HG03558 (cell line): Measurements from ENCODE around the gene RASGRP1.

ENCODE experiments used
- ATAC-seq: cut with Tn5 transposase; IDR thresholded peaks from one replicate; pipeline ENCODE4 v1.9.1; 2021; ENCODE audit warnings: moderate number of reproducible peaks; ENCODE audit not compliant: unreplicated experiment; ENCODE audit errors: extremely low read depth

The RASGRP1 gene

DNA sequence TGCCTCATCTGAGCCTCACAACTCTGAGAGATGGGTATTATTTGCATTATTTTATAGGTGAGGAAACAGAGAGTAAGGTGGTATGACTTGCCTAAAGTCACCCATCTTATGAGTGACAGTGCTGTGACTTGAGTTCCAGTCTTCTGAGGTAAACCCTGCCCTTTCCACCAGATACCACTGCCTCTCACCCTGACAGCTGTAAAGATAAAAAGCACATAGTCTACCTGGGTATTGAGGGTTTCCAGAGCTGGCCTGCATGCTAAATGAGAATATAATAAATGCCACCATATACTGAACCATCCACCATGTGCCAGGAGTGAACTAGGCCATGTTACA lies 25.6 kb downstream of the RASGRP1 start:
- ATAC-seq: no peak

DNA sequence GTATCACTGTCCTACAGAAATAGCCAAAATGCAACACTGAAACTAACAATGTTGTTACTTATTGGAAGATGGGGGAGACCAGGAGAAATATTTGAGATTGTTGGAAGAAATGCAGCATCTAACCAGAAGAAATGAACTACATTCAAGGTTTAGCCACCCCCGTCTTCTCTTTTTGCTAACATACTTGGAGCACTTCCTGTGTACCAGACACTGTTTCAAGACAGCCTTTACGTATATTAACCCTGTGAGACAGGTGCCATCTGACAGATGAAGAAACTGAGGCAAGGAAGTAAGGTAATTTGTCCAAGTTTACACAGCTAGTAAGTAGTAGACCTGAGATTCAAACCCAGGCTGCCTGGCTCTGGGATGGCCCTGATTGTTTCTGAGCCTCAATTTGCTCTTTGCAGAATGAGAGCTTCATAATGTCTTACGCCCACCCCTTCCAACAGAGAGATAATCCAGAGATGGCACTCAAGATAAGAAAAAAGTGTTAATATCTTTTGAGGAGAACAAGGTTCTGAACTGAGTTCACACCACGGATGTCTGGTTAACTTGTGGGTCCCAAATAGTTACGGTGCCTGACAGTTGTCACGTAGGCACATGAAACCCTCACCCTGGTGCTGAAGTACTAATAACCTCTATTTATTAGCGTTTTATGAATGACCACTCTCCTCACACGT lies 26.1 kb downstream of the RASGRP1 start:
- no peak for ATAC-seq

DNA sequence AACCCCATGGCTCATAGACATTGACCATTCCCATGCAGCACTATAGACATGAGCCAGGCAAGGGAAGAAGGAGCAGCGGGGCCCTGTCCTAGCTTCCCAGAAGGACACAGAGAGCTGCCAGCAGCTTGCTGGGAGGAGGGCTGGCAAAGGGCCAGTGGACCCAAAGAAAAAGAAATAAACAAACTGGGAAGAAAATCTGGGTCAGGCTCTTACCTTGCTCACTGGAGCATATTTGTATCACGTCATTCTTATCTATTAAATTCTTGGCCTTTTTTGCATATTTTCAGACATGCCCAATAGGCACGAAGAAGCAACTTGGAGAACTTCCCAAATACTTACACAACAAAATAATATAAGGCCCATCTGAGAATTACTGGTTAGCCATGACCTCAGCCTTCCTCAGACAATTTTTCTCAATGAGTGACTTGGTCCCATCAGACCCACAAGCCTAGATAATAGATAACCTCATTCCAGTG lies 28.4 kb downstream of the RASGRP1 start:
- no peak for ATAC-seq

DNA sequence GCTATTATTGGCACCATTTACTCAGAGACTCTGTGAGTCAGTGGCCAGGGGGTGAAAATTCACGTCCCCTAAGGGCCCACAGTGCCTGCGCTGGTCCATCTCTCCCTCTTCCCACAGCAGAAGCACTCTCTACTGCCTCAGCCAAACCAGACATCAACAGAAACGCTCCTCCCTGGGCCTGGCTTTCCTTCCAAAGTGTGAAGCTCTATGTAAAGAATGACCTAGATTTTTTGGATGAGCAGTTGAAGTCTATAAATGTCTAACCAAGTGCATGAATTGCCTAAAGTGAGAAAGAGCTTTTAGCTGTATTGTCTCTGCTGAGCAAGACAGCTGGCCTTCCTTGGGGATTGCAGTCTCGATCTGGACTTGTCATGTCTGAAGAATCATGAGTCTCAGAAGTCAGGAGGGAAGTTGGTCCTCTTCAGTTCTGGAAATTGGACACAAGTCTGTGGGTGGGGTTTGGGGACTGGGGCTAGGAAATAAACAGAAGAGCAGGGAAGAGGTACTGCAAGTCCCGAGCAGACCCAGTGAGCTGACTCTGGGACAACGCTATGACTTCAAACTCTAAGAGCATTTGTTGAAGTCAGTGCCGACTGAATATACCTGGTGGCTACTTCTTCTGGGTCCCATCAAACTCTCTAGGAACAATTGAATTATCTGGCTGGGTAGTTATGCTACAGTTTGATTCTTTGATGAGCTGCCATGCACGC lies 29.0 kb downstream of the RASGRP1 start:
- ATAC-seq: no peak

DNA sequence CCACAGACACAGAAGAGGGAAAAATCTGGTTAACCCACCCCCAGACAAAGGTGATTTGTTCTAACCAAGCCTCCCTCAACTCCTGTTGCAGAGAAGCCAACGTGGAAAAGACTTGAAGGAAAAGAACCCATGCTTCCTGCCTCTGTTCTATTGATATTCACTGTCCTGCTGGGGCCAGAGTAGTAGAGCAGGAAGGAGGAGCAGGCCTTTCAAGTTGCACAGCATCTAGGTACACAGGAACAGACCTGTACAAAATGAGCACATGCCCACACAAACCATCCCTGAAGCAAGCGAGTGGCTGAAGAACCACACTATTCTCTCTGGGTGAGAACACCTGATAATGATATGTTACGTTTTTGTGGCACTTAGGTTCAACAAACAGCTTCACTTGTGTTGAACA lies 29.9 kb downstream of the RASGRP1 start:
- ATAC-seq: no peak

DNA sequence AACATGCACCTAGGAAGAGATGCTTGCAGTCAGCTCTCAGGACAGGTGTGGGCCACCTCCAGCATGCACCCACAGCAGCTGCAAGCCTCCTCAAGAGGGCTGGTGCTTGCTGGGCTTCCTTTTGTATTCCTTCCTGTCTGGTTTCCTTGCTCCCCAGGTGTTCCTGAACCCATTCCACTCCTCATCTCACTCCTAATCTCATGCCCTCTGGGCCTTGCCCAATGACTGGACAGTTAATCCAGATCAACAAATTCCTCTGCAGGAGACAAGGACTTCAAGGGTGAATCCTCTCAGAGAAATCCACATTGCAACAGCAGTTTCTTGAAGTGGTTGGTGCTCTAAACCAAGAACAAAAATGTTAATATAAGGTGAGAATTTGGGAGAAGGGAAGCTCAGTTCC lies 30.7 kb downstream of the RASGRP1 start:
- ATAC-seq: no peak

DNA sequence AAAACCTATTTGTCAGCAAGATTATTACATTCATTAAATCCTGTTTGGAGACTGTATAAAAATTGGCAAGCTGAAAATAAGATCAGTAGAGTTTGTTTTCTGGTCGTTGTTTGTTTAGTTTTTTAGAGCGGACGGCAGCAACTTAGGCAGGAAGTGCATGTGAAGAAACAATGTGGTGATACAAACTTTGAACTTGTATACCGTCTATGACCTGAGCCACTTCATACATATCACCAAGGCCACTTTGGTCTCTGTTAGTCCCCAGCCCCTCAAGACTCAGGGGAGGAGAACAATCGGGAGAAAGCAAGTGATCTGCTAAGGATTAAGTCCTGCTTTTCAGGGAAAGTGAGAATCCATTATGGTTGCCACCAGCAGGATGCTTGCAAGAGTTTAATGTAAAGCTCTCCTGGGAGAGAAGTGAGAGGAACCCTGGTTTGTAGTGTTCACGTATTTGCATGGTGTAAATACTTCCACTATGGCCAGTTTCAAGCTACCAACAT lies 31.1 kb downstream of the RASGRP1 start:
- ATAC-seq: no peak

DNA sequence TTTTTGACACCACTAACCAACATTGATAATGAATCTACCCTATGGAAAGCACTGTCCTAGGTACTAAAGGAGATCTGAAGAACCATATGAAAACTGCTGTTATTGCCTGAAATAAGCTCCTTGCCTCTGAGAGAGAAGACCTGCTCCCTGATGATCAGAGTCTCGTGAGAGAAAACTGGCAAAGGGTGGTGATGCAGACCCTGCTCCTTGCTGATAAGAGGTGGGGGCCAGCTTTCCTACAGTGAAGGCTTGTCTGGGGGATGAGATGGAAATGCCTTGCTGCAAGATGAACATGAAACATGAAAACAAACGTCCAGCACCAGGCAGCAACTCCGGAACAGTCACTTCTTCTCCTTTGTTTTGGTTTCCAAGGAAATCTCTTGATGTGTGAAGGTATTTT lies 31.9 kb downstream of the RASGRP1 start:
- no peak for ATAC-seq

DNA sequence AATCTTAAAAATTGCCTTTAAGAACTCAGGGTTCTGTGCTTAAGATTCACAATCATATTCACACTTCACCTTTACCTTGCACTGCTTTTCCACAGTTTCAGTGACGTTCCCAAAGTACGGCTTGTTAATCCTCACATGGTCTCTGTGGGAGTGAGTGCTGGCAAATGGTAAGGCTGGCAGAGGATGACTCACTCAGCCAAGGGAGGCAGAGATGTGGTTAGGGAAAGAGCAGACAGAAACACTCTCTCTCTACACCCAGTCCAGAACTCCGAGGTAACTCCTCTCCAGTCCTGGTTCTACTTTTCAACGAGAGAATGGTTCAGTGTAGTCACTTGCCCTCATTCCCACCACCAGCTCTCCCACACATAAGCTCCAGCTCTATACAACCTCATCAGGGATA lies 33.1 kb downstream of the RASGRP1 start:
- ATAC-seq: no peak

DNA sequence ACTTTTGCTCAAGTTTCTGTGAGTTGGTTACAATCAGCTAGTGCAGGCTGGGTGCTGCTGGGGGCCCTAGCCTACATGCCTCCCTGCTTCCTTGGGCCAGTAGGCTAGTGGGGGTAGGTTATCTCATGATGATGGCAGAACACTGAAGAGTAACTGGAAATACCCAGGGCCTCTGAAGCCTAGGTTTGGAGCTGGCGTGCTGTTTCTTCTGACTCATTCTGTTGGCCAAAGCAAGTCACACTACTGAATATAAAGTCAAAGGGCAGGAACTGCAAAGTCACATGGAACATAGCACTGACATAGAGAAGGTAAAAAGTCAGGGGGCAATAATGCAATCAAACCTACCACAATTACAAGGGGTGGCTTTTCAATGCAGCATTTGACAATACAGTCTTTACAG lies 34.5 kb downstream of the RASGRP1 start:
- ATAC-seq: no peak

DNA sequence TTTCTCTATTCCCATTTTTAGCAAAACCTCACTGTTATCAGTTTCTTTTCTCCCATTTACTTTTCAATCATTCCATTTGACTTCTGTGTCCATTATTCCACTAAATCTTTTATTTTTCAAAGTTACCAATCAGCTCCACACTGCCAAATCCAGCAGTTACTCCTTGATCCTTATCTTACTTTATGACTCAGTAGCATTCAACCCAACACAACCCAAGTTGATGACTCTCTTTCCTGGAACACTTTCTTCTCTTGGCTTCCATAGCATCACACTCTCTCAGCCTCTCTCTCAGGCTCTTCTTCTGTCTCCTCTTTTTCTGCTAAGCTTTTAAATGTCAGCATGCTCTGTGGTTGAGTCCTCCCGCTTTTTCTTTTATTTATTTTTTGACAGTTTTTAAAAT lies 36.3 kb downstream of the RASGRP1 start:
- no peak for ATAC-seq

DNA sequence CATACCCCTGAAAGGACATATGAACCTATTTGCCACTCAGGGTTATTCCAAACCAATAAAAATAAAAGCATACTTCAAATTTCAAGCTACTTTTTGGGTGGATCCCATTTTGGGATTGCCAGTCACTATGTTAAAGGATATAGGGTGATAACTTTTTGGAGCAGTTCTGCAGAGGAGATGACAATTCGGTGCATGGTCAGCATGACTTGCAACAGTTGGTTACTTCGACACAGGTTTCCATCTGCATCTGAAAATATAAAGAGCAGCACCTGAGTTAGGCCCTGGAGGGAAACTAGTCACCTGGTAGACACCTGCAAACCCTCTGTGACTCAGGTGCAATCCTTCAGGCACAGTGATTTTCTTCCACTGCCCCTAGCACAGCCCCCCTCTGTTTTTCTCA lies 38.5 kb downstream of the RASGRP1 start:
- ATAC-seq: no peak

DNA sequence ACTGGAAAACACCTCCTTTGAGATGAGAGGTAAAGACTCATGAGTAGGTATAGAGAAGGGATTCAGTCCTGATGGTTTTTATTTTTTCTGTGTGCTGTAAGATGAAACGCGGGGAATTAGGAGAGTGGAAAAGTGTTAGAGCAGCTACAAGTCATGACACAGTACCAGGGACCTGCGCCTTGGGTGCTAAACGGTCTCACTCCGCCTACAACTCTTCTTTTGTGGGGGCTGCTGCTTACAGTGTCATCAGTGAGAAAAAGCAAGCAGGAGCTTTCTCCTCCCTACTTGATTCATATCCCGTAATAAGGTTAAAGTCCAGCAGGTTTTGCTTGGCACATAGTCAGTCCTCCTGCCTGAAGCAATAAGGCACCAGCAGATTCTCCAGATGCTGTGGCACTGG lies 39.1 kb downstream of the RASGRP1 start:
- ATAC-seq: no peak

DNA sequence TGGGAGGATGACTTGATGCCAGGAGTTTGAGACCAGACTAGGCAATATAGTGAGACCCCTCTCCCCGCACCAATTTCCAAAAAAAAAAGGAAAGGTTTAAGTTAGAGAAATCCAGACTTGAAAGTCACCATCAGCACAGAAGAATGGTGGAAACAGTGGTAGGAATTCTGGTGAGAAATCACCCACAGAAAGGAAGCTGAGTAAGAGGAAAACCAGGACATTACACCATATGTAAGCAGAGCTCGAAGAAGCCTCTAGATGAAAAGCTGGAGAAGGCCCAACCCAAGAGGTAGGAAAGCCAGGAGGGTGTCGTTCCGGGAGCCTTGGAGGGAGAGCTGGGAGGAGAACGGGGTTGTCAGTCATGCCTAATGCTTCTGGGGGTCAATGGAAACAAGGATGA lies 40.5 kb downstream of the RASGRP1 start:
- ATAC-seq: no peak

DNA sequence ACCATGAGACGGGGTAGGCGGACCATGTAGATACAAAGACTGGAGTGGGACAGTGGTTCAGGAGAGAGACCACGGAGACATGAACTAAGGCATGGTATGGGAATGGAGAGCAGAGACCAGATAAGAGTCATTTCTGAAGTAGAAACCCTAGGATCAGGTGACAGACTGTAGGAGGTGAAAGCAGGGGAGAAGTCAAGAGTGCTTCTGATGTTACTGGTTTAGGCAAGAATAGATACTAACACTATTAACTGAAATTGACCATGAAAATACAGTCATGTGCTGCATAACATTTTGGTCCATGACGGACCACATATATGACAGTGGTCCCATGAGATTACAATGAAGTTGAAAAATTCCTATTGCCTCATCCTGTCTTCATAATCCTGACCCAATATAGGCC lies 41.7 kb downstream of the RASGRP1 start:
- no peak for ATAC-seq

DNA sequence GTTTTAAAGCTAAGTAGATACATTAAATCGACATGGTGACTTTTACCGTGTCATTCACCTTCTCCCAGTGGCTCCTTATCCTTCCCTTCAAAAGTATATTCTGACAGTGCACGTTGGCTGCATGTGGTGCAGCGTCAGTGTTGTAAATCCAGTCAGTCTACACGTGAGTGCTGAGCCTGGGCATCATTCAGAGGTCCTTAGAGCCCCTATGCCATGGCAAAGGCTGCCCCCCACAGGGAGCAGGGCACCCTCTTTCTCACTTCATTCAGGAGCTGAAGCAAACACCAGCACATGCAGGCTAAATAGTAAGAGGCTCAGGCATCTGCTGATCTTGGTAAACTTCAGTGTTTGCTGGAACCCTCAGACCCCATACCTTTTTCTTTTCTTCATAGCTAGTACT lies 43.3 kb downstream of the RASGRP1 start:
- ATAC-seq: no peak

DNA sequence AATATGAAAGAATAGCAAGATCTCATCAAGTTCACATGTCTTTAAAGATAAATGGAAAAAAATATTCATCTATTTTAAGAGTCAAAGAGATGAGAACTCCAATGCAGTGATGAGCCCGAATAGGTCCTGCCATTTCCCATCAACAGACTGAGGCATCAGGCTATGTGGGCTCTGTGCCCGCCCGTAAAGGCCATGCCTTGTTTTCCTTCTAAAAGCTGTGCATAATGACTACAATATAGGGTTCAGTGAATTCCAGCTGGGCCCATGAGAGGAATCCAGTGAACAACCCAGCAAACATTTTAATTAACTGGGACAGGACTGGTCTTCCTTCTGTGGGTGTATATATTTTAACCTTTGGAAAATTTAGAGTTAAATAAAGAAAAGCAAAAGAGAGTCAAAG lies 44.6 kb downstream of the RASGRP1 start:
- no peak for ATAC-seq

DNA sequence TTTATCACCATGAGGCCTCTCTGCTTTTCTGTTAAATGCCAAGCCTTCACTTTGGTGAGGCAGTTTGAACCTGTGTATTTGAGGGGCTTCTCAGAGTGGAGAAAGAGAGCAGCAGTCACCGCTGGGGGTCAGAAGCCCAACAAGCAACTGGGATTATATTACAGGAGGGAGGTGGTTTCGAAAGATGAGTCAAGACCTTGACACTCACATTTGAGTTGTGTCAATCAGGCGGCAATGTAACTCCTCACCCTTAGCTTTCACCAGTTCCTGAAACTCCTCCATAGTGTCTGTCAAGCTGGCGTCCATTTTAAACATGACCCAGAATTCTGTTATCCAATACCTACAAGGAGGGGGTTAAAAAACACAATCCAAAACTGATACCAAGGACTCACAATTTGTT lies 46.5 kb downstream of the RASGRP1 start:
- no peak for ATAC-seq

DNA sequence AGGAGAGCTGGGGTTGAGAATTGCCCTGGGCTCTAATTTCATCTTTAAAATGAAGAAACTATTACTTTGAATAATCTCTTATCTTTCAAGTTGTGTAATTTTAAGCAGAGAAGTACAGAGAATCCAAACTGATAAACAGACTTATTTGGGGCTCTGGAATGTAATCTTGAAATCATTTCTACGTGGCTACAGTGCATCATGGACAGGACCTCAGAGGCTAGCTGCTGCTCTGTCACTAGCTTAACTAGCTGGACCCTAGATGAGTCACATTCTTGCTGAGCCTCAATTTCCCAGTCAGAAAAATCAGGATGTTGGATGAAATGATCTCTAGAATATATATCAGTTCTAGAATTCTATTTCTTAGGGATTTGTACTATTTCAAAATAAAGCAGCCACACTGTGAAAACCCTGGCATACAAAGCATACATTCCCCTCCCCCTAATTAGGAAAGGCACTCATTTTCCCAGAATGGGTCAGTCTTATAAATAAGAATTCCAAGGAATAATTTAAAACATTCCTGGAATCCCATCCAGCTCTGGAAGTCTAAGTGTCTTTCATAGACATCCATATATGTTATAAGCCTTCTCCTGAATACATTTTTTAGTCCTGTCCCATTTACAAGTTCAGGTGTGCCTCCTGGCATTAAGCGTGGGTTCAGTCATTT lies 47.2 kb downstream of the RASGRP1 start:
- ATAC-seq: no peak

DNA sequence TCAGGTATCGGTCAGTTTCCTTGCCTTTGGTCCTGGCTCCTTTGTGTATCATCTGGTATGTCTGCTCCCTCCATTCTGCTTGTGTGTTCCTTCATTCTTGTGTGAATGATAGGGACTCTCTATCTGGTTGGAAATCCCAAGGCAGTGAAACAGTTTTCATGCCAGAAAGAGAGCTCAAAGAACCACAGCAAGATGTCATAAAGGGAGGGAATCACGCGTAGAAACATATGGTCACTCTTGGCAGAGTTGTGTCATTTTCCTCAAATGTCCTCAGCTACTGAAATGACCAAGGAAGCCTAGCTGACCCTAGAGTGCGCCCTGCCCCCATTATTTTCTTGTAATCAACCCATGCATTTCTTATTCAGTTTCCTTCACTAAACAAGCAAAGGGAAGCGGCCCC lies 48.0 kb downstream of the RASGRP1 start:
- ATAC-seq: no peak

DNA sequence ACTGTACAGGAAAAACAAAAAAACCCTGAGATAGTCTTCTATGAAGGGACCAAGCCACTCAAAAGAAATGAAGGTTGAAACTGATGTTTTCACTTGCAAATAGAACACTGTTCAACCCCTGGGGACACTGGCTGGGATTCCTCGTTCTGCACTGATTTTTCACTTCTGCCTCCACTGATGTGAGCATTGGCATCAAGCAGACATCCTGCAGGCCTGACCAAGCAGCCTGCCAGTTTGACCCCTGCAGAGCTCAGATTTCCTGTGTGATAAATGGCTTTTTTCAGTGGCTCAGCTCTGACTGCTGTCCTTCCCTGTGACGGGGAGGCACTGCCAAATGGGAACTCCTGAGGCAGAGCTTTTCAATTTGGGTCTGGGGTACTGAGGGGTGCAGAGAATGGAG lies 50.0 kb downstream of the RASGRP1 start:
- no peak for ATAC-seq

DNA sequence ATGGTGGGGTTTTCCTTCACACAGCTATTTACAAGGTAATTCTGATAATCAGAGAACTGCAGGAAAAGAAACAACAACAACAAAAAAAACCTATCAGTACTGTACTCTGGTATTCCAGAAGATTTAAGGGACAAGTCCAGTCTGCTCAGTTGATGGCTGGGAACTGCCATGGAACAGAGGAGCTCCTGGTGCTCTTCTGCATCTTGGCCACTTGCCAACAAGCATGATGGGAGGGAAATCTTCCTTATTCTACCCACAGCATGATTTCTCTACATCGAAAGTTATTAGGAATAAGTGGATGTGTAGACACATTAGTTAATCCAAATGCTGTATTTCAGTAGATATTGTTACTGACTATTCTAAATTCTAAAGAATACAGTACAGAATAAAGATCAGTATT lies 51.7 kb downstream of the RASGRP1 start:
- no peak for ATAC-seq
